ENCODE measurements around the gene C12orf60.

- TF ChIP-seq REST (tag by site-specific recombination; IDR thresholded peaks at IDR 0.05), result no peak
- TF ChIP-seq ZNF830 (tag by site-specific recombination; IDR thresholded peaks at IDR 0.05; ENCODE audit: low read depth), result no peak
- TF ChIP-seq, protein P1, sequence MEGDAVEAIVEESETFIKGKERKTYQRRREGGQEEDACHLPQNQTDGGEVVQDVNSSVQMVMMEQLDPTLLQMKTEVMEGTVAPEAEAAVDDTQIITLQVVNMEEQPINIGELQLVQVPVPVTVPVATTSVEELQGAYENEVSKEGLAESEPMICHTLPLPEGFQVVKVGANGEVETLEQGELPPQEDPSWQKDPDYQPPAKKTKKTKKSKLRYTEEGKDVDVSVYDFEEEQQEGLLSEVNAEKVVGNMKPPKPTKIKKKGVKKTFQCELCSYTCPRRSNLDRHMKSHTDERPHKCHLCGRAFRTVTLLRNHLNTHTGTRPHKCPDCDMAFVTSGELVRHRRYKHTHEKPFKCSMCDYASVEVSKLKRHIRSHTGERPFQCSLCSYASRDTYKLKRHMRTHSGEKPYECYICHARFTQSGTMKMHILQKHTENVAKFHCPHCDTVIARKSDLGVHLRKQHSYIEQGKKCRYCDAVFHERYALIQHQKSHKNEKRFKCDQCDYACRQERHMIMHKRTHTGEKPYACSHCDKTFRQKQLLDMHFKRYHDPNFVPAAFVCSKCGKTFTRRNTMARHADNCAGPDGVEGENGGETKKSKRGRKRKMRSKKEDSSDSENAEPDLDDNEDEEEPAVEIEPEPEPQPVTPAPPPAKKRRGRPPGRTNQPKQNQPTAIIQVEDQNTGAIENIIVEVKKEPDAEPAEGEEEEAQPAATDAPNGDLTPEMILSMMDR (tag by site-specific recombination; IDR thresholded peaks at IDR 0.05), result no peak
- TF ChIP-seq ZNF10 (tag by site-specific recombination; IDR thresholded peaks at IDR 0.05), result no peak
- no peak for TF ChIP-seq ZNF184 (tag by site-specific recombination; IDR thresholded peaks at IDR 0.05)
- TF ChIP-seq ZNF404 (tag by site-specific recombination; IDR thresholded peaks at IDR 0.05), result no peak
- TF ChIP-seq ZNF664 (tag by site-specific recombination; IDR thresholded peaks at IDR 0.05), result no peak
Observed at GRCh38 chr12:14840616-14841015, 37.1 kb downstream of the C12orf60 start.
